GM19023 (cell line): ENCODE results near the gene LARP1.
"Not testable (repeated sequence)": the region's sequence is repeated elsewhere in the genome, so short reads cannot be mapped to it uniquely, and the experiment has no call there.

ENCODE experiments used
- ATAC-seq: cut with Tn5 transposase; IDR thresholded peaks from one replicate; pipeline ENCODE4 v1.9.1; 2021; ENCODE audit warnings: mild to moderate bottlenecking, moderate library complexity; ENCODE audit not compliant: unreplicated experiment

The LARP1 gene

GRCh38 chr5:154820383-154820782 lies 65.2 kb downstream of the LARP1 start:
- ATAC-seq = no peak

- ATAC-seq = not testable (repeated sequence)
Measured at GRCh38 chr5:154822896-154823295, 67.7 kb downstream of the LARP1 start.

- no peak for ATAC-seq
Measured at GRCh38 chr5:154823605-154824004, 68.4 kb downstream of the LARP1 start.

GRCh38 chr5:154824070-154824469 lies 68.9 kb downstream of the LARP1 start:
- ATAC-seq = no peak

- ATAC-seq = no peak
Measured at GRCh38 chr5:154829181-154829588, 74.0 kb downstream of the LARP1 start.

GRCh38 chr5:154829589-154830218 lies 74.5 kb downstream of the LARP1 start:
- no peak for ATAC-seq

GRCh38 chr5:154830219-154830595 lies 75.0 kb downstream of the LARP1 start:
- no peak for ATAC-seq

GRCh38 chr5:154830596-154830995 lies 75.4 kb downstream of the LARP1 start:
- ATAC-seq = no peak

GRCh38 chr5:154831451-154831850 lies 76.3 kb downstream of the LARP1 start:
- ATAC-seq = no peak

GRCh38 chr5:154832804-154833203 lies 77.6 kb downstream of the LARP1 start:
- ATAC-seq = not testable (repeated sequence)

- ATAC-seq = no peak
Measured at GRCh38 chr5:154834053-154834452, 78.9 kb downstream of the LARP1 start.

GRCh38 chr5:154835701-154836052 lies 80.5 kb downstream of the LARP1 start:
- not testable (repeated sequence) for ATAC-seq

- ATAC-seq = no peak
Measured at GRCh38 chr5:154836225-154836624, 81.0 kb downstream of the LARP1 start.

GRCh38 chr5:154837009-154837901 lies 82.1 kb downstream of the LARP1 start:
- ATAC-seq = no peak

GRCh38 chr5:154840435-154841272 lies 85.5 kb downstream of the LARP1 start:
- ATAC-seq = no peak

GRCh38 chr5:154841273-154841661 lies 86.1 kb downstream of the LARP1 start:
- no peak for ATAC-seq

GRCh38 chr5:154842689-154843530 lies 87.7 kb downstream of the LARP1 start:
- ATAC-seq = no peak

GRCh38 chr5:154844809-154845208 lies 89.6 kb downstream of the LARP1 start:
- ATAC-seq = no peak

GRCh38 chr5:154849264-154849785 lies 94.1 kb downstream of the LARP1 start:
- ATAC-seq = no peak

GRCh38 chr5:154849791-154850201 lies 94.6 kb downstream of the LARP1 start:
- no peak for ATAC-seq
